GM04503 (cell line): ENCODE measurements around the gene ASF1A.

Experiments used
- DNase-seq: peaks from one replicate; pipeline ENCODE4 v3.0.0-alpha.2; 2012; ENCODE audit warnings: low read depth

ASF1A gene

DNA sequence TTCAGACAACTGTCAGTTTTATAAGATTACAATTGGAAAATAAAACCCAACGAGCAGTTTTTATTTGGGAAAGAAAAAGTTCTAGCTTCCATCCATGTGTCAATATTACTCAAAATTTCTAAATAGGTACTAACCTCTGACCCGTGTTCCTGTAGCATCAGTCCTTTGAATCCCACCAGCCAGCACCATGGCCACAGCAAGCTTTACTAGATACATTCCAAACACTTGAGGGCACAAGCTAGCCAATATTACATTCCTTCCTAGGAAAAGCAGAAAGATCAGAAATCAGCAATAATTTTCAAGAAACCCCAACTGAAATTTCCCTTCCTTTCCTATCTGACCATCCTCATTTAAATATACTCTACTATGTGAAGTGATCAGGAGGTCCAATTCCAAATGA lies 19.2 kb downstream of the ASF1A start:
- DNase-seq = no peak

DNA sequence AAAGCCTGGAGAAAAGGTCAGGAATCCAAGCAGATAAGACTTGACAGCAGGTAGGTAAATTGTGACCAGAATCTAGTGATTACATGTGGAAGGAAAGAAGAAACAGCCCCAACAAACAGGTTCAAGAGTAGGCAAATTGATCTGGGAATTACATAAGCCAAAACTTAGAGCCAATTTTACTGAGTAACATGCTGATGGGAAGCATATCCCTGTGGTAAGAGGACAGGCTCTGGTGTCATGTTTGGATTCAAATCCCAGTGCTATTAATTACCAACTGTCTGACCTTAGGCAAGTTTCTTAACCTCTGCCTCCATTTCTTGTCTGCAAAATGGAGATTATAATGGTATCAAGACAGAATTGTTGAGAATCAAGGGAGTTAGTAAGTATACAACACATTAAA lies 20.6 kb downstream of the ASF1A start:
- DNase-seq = no peak

- DNase-seq = no peak
Measured at GRCh38 chr6:118917546-118918328, 23.8 kb downstream of the ASF1A start.

DNA sequence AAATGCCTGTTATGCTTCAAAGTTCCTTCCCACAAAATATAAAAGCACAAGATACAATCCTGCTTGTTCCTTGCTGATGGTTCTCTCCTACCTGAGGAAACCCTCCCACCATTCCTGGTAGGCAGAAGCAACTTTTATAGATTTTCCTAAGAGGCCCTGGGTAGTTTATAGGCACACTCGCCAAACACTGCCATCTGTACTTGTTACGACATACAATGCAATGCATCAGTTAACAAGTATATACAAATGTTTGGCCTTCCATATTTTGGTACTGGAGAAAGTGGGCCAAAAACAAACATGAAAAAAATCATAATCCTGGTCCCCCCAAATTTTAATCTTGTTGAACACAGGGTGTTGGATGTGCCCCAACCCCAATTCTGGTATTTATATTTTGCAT lies 24.4 kb downstream of the ASF1A start:
- no peak for DNase-seq

- DNase-seq = no peak
Measured at GRCh38 chr6:118921084-118921483, 27.1 kb downstream of the ASF1A start.

DNA sequence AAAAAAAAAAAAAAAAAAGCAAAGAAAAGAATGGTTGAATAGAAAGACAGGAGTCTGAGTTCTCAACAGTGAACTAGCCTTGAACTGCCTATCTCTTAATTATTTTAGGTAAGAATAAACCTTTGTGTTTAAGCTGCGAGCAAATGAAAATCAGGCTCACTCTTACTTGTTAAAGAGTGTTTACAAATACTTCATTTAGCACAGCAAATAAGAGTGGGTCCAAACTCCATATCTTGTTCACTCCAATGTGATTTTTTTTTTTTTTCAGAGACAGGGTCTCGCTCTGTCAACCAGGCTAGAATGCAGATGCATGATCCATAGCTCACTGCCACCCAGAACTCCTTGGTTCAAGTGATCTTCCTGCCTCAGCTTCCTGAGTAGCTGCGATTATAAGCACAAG lies 29.1 kb downstream of the ASF1A start:
- no peak for DNase-seq

- DNase-seq = no peak
Measured at GRCh38 chr6:118930680-118931079, 36.7 kb downstream of the ASF1A start.

- no peak for DNase-seq
Measured at GRCh38 chr6:118931436-118931835, 37.5 kb downstream of the ASF1A start.

- DNase-seq = no peak
Measured at GRCh38 chr6:118932421-118932820, 38.5 kb downstream of the ASF1A start.

DNA sequence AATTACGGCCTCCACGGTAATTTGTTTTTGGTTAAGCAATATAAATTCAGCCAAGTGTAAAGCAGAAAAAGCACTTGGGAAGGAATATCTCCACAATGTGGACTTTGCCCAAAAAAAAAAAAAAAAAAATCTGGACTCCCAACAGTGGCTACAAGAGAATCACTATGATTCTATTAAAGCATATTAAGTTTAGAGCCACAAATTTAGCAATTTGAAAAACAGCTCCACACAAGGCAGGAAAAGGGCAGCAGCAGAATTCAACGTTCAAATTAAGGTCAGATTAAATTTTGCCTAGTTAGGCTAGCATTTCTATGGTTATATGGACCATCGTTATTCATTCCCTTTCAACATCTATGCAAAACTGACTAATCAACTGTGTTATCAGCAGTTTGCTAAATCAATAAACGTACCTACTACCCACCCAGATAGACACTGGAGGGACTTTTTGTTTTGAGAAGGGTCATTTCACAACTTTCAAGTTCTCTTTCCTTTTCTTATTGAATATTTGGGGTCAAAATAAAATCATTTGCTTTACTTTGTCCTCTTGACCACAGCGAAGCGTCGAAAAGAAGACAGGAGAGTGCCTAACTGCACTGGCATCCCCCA lies 40.0 kb downstream of the ASF1A start:
- no peak for DNase-seq

GRCh38 chr6:118934461-118935330 lies 40.7 kb downstream of the ASF1A start, which contains the start of gene MCM9:
MCM9 (minus strand) TSS chr6:118935159; CDS start chr6:118931723, 3,436 bp downstream.
- peak; percentile 31 for DNase-seq

- DNase-seq = no peak
Measured at GRCh38 chr6:118935331-118935668, 41.3 kb downstream of the ASF1A start.

DNA sequence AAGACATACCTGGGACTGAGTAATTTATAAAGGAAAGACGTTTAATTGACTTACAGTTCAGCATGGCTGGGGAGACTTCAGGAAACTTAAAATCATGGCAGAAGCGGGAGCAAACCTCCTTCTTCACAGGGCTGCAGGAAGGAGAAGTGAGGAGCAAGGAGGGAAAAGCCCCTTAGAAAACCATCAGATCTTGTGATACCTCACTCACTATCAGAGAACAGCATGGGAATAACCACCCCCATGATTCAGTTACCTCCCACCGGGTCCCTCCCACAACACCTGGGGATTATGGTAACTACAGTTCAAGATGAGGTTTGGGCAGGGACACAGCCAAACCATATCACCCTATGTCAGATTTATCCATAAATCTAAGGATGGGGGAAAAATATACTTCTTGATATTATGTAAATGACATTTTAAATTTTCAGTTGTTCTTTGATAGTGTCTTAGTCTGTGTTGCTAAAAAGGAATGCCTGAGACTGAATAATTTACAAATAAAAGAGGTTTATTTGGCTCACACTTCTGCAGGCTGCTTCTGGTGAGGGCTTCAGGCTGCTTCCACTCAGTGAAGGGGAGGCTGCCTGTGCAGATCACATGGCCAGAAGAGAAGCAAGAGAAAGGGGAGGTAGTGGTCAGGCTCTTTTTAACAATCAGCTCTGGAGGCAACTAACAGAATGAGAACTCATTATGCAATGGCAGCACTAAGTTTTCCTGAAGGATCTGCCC lies 42.2 kb downstream of the ASF1A start:
- no peak for DNase-seq

DNA sequence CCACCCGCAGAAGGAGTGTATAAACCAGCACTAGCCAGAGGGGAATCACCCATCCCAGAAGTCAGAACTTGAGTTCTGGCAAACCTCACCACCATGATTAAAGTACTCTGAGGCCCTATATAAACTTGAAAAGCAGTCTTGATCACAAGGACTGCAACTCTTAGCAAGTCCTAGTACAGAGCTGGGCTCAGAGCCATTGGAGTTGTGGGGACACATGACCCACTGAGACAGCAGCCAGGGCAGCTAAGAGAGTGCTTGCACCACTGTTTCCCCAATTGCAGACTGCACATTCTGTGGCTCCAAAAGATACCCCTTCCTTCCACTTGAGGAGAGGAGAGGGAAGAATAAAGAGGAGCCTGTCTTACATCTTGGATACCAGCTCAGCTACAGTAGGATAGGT lies 45.7 kb downstream of the ASF1A start:
- no peak for DNase-seq

- no peak for DNase-seq
Measured at GRCh38 chr6:118940770-118941169, 46.8 kb downstream of the ASF1A start.

GRCh38 chr6:118945217-118945616 lies 51.3 kb downstream of the ASF1A start:
- no peak for DNase-seq

GRCh38 chr6:118952683-118953082 lies 58.7 kb downstream of the ASF1A start:
- no peak for DNase-seq

DNA sequence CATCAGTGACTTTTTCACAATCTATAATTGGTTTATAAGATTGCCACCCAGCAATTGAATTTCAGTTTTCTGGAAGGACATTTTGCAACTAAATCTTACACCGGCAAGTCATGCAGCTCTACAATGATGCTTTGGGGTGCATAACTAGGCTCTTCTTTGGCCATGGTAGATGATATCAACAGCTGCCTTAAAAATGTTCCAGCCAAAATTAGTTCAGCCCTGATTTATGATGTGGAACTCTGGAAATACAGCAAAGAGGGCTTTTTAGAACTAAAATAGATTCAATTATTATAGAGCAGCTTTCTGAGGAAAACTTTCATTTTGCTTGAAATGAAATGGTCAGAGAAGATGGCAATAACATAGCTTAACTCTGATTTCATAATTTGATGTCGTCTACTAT lies 59.4 kb downstream of the ASF1A start:
- no peak for DNase-seq
